ENCODE data around the gene CTNNA3. TPM values are rescaled to one million over a fixed set of nuclear protein-coding genes. Genes with fewer than 3 reads are reported as not detected.
A peak's percentile ranks its signal among the peaks of the same experiment; 100 is the strongest.

CTNNA3 gene
- total RNA-seq, 1 experiment from 2014 or later, result not detected

DNA sequence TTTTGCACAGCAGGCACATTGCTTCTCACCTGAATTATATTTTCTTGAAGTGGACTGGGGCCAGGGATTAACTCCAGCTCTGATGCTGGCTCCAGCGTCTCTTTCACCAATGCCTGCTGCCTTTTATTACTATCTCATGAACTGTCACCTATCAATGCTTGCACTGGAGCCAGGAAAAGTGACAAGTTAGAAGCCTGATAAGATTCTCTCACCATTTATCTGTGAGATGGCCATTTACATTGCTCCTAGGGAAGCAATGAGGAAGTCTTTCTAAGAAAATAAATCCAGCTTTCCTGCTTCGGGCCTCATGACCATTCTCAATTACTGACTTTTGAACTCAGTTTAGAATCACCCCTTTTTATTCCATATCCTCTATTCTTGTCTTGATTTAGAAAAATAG, 818.6 kb downstream of the CTNNA3 start:
- DNase-seq (ENCODE audit: low spot score), result no peak

GRCh38 chr10:66869635-66870034, 826.4 kb downstream of the CTNNA3 start:
- no peak for DNase-seq (ENCODE audit: low spot score)

- DNase-seq (ENCODE audit: low spot score), result no peak
Measured at GRCh38 chr10:66862687-66863258, 833.2 kb downstream of the CTNNA3 start.

- DNase-seq (ENCODE audit: low spot score), result no peak
Measured at GRCh38 chr10:66860376-66860945, 835.5 kb downstream of the CTNNA3 start.

DNA sequence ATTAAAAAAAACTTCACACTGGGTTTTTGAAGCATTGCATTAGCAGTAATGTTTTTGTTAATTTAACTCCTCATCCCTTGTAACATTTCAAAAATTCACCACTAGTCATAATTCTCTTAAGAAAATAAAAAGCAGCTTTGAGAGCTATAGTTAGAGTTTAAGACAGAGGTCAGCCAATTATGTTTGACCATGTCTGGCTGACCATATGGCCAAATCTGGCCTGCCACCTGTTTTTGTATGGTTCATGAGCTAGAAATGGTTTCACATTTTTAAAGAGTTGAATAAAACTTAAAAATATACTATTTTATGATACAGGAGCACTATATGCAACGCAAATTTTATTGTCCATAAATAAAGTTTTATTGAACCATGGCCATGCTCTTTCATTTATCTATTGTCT, 843.2 kb downstream of the CTNNA3 start:
- DNase-seq (ENCODE audit: low spot score), result no peak

GRCh38 chr10:66848856-66849255, 847.1 kb downstream of the CTNNA3 start:
- DNase-seq (ENCODE audit: low spot score), result no peak

- no peak for DNase-seq (ENCODE audit: low spot score)
Measured at GRCh38 chr10:66844176-66844942, 851.6 kb downstream of the CTNNA3 start.

- no peak for DNase-seq (ENCODE audit: low spot score)
Measured at GRCh38 chr10:66843396-66843795, 852.6 kb downstream of the CTNNA3 start.

- no peak for DNase-seq (ENCODE audit: low spot score)
Measured at GRCh38 chr10:66842867-66843266, 853.1 kb downstream of the CTNNA3 start.

DNA sequence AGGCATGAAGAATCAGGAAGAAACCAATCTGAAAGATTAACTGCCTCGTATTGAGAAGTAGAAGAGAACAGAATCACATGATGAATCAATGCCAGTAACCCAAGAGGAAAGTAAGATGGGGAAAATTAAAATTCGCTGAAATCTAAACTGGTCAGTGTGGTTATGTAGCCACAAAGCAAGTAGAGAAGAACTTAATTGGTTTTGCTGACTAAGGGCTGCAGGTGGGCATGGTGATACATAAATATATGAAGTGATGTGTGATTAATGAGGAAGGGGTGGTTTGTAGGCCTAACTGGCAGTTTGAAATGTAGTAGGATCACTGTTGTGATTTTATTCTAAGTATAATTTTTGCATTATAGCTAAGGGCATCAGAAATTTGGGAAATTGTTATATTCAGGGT, 853.6 kb downstream of the CTNNA3 start:
- no peak for DNase-seq (ENCODE audit: low spot score)

- no peak for DNase-seq (ENCODE audit: low spot score)
Measured at GRCh38 chr10:66838656-66839055, 857.3 kb downstream of the CTNNA3 start.

DNA sequence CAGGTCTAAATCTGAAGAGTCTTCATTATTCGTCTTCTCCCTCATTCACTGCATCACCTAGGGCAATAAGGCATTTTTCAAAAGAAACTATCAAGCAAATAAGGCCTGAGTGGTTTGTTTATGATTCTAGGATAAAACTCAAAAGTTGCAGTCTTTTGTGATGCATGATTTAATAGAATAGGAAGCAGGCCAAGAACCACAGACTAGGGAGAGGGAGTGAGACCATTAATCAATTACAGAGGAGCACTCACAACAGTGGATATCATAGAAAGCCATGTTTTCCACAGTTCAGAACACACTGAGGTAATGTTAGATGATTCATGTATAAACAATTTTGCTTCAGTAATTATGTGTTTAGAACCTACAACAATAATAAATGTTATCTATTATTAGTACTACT, 858.0 kb downstream of the CTNNA3 start:
- DNase-seq (ENCODE audit: low spot score), result peak; percentile 46

GRCh38 chr10:66837335-66837734, 858.7 kb downstream of the CTNNA3 start:
- DNase-seq (ENCODE audit: low spot score), result peak; percentile 36

DNA sequence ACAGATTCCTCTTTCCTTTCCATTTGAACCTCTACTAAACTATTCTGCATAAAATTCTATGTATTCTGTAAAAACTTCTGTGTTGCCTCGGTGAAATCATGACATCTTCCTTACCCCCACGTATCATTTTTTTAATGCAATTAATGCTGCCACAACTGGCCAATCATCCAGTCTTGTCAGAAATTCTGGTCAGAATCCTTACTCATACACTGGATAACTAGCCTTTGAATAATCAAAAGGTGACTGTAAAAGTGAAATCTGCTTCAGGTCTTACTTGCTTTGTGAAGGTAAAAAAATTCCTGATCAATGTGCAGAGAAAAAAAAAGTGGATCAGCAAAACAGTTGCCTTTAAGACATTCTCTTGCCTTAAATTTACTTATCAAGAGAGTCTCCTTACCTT, 859.2 kb downstream of the CTNNA3 start:
- DNase-seq (ENCODE audit: low spot score), result no peak

- DNase-seq (ENCODE audit: low spot score), result peak; percentile 75
Measured at GRCh38 chr10:66836057-66836456, 859.9 kb downstream of the CTNNA3 start.

- DNase-seq (ENCODE audit: low spot score), result no peak
Measured at GRCh38 chr10:66835400-66835799, 860.6 kb downstream of the CTNNA3 start.

DNA sequence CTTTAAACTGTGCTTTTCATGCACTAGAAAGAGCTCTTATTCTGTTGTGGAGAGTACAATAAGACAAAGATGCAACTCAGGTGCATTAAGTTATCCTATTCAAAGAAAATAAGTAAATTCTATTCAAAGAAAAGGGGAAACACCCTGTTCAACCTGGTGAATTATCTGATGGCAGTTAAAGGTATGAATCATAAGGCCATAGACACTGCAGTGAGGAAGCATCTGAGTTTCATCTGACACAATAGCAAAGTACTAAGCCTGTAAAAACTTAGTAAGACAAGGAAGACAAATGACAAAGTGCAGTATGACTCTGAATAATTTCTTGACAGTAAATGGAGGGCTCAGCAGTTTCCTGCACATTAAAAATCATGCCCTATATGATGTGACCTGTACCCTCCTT, 861.2 kb downstream of the CTNNA3 start:
- no peak for DNase-seq (ENCODE audit: low spot score)

DNA sequence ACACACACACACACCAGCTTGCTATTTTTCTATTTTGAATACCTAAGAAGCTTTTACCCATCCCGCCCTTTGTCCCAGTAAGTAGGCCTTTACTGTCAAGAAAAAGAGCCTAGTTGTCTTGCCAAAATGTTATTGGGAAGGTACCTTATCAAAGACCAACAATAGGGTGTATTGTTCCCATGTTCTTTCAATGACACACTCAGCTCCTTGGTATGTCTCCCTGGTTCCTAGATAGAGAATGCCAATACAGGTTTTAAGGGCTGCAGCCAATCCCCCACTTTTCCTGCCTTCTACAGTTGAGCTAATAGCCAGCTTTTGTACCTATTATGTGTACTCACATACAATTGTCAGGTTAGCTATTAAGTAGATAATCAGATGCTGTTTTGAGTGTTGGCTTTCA, 862.1 kb downstream of the CTNNA3 start:
- no peak for DNase-seq (ENCODE audit: low spot score)

GRCh38 chr10:66832781-66833422, 863.1 kb downstream of the CTNNA3 start:
- DNase-seq (ENCODE audit: low spot score), result no peak

- DNase-seq (ENCODE audit: low spot score), result no peak
Measured at GRCh38 chr10:66828957-66829356, 867.0 kb downstream of the CTNNA3 start.

GRCh38 chr10:66827353-66827752, 868.6 kb downstream of the CTNNA3 start:
- DNase-seq (ENCODE audit: low spot score), result peak; percentile 22

DNA sequence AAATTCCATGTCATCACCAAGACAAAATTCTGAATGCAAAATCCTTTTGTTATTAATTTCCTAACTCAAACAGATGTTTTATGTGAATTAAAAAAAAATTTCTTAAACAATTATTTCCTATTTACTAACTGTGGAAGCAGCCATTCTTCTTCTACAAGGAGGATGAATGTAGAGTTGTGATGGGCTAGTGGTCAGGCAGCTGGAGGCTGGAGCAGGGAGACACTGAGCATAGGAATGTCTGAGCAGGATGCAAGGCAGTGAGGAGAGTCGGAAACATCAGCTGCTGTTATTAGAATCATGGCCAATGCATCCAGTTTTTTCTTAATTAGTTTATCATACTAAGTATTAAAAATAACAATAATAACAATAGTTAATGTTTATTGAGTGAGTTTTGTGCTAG, 872.7 kb downstream of the CTNNA3 start:
- no peak for DNase-seq (ENCODE audit: low spot score)

GRCh38 chr10:66822801-66823200, 873.2 kb downstream of the CTNNA3 start:
- DNase-seq (ENCODE audit: low spot score), result no peak
